Suprapubic skin (tissue), 4 donors: ENCODE results near the gene MFSD11. TPM values are rescaled to one million over a fixed set of nuclear protein-coding genes. Genes with fewer than 3 reads are reported as not detected.

Experiments
- DNase-seq, 2 donors: peaks; one replicate each; pipeline ENCODE4 v3.0.0-alpha.2; 2019; ENCODE audit warnings: low spot score in 2 of 2
- H3K27ac ChIP-seq: fragments of 200-600 bp; sonication (generic); one replicate; pipeline ENCODE4 v1.5.1; 2019
- H3K27me3 ChIP-seq: fragments of 200-600 bp; sonication (generic); one replicate; pipeline ENCODE4 v1.5.1; 2019
- H3K36me3 ChIP-seq: fragments of 200-600 bp; sonication (generic); one replicate; pipeline ENCODE4 v1.5.1; 2019
- H3K4me1 ChIP-seq: fragments of 200-600 bp; sonication (generic); one replicate; pipeline ENCODE4 v1.5.1; 2019
- H3K4me3 ChIP-seq: fragments of 200-600 bp; sonication (generic); one replicate; pipeline ENCODE4 v1.5.1; 2019; ENCODE audit warnings: mild to moderate bottlenecking
- H3K9me3 ChIP-seq: fragments of 200-600 bp; sonication (generic); one replicate; pipeline ENCODE4 v1.5.1; 2019
- EP300 ChIP-seq: sonication (generic); formaldehyde crosslinking; IDR thresholded peaks from one replicate; pipeline ENCODE4 v1.6.1; 2017; ENCODE audit warnings: antibody characterized with exemption
- POLR2A ChIP-seq, 2 donors: fragments of 450-650 bp; IDR thresholded peaks; one replicate each; pipeline ENCODE4 v1.6.1; 2017; ENCODE audit warnings: antibody characterized with exemption in 2 of 2, mild to moderate bottlenecking in 2 of 2, moderate library complexity in 2 of 2
- POLR2AphosphoS5 ChIP-seq, 3 donors: sonication (generic); formaldehyde crosslinking; IDR thresholded peaks; one replicate each; pipeline ENCODE4 v1.6.1; 2017; ENCODE audit warnings: antibody characterized with exemption in 3 of 3
- WGBS: methylation state at CpG from one replicate; pipeline ENCODE4 v1.1.5; 2018; 5-methylcytosine and 5-hydroxymethylcytosine counted together
- total RNA-seq, 4 donors: library from RNA; depleted of rRNA; stranded (reverse); fragments of >200 nt; gene quantifications; one replicate each; pipeline ENCODE4 v1.1.0, GENCODE V29; 2016
- TF ChIP-seq, protein P1 (sequence below), 2 donors: fragments of 200-600 bp in 1 of 2; fragments of 450-650 bp in 1 of 2; sonication (generic) in 1 of 2; IDR thresholded peaks; one replicate each; pipeline ENCODE4 v1.5.1; 2016 to 2019; ENCODE audit warnings: antibody characterized with exemption in 2 of 2, mild to moderate bottlenecking in 1 of 2, moderate library complexity in 1 of 2

The MFSD11 gene
- total RNA-seq, 4 donors from 2014 or later: 31.5 to 78.8 (median 37.2) TPM

GRCh38 chr17:76700270-76700616 lies 37.7 kb upstream of the MFSD11 start:
- Histone ChIP-seq H3K36me3 (no peaks in the 10 kb centered on the region), H3K4me1 (peaks cover 60% of the 10 kb centered on the region), H3K27ac (peak overlapping the region; percentile 75), H3K4me3 (peak overlapping the region; percentile 31), H3K27me3 (no peaks in the 10 kb centered on the region), H3K9me3 (no peaks in the 10 kb centered on the region)
- DNase-seq: no peak
- WGBS: 29% methylated on average over 8 of the region's 8 CpGs
- TF ChIP-seq EP300 (no peak), POLR2A (IDR thresholded peaks at IDR 0.05) (no peak), POLR2AphosphoS5 (IDR thresholded peaks at IDR 0.05) (no peak)
- TF ChIP-seq, protein P1, sequence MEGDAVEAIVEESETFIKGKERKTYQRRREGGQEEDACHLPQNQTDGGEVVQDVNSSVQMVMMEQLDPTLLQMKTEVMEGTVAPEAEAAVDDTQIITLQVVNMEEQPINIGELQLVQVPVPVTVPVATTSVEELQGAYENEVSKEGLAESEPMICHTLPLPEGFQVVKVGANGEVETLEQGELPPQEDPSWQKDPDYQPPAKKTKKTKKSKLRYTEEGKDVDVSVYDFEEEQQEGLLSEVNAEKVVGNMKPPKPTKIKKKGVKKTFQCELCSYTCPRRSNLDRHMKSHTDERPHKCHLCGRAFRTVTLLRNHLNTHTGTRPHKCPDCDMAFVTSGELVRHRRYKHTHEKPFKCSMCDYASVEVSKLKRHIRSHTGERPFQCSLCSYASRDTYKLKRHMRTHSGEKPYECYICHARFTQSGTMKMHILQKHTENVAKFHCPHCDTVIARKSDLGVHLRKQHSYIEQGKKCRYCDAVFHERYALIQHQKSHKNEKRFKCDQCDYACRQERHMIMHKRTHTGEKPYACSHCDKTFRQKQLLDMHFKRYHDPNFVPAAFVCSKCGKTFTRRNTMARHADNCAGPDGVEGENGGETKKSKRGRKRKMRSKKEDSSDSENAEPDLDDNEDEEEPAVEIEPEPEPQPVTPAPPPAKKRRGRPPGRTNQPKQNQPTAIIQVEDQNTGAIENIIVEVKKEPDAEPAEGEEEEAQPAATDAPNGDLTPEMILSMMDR (IDR thresholded peaks at IDR 0.05): no peak

DNA sequence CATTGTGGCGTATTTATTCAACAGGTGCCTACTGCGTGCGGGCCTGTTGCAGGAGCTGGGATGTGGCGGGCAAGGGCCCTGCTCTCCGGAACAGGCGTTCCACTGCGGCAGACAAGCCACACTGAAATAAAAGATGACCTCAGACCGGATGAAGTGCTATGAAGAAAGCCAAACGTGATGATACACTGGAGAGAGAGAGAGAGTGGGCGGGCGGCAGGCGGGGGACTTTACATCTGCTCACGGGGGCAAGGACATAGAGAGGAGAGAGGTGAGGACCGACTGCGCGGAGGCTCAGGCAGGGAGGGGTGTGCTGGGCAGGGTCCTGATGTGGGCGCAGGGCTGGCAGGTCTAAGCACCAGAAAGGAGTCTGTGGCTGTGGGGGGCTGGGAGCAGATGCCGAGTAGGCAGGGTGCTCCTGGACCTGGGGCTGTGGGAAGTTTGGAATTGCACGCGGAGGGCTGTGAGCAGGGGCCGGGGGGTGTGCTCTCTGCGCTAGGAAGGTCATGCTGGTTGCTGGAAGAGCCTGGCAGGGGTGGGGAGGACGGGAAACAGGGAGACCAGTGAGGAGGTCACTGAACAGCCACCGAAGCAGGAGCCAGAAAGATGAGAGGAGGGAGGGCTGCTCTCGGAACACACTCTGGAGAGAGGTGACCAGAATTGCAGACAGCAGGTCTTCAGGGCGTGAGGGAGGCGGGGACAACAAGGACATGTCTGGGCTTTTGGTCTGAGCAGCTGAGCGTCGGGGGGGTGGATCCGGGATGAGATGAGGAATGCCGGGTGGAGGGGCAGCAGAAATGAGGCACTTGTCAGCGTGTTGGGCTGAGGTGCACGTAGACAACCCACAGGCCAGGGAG lies 37.1 kb upstream of the MFSD11 start:
- Histone ChIP-seq H3K4me1 (peaks cover 54% of the 10 kb centered on the region), H3K27ac (peak overlapping the region; percentile 75), H3K27me3 (no peaks in the 10 kb centered on the region), H3K4me3 (peak overlapping the region; percentile 31), H3K9me3 (no peaks in the 10 kb centered on the region), H3K36me3 (no peaks in the 10 kb centered on the region)
- peak; percentile 87 to 90 for DNase-seq
- TF ChIP-seq, protein P1 (IDR thresholded peaks at IDR 0.05): no peak
- peak in 1 of 2 donors; percentile 8 for TF ChIP-seq POLR2A (IDR thresholded peaks at IDR 0.05)
- WGBS: 15% methylated on average over 33 of the region's 33 CpGs

DNA sequence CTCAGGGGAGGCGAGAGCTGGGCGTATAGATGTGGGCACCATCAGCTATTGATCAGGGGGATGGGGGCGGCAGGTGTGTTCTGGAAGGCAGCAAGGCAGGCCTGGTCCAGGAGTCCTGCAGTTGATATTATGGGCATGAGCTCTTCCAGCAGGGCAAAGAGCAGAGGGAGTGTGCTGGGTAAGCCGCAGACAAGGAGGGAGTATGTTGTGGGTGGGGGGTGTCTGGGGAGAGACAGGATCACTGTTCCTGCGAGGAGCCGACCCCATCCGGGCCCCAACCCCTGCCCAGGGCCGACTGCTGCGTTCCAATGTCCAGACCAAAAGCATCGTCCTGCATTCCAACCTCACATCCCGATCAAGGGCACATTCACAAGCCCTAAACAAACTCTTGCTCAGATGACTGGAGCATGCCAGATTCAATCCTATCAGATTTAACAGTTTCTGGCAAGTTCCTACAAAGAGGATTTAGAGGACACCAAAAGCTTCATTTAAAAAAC lies 36.4 kb upstream of the MFSD11 start:
- peak overlapping the region; percentile 75 for H3K27ac ChIP-seq
- no peaks in the 10 kb centered on the region for H3K27me3 ChIP-seq
- H3K4me1 ChIP-seq: peaks cover 50% of the 10 kb centered on the region
- no peaks in the 10 kb centered on the region for H3K36me3 ChIP-seq
- no peak overlapping the region for H3K4me3 ChIP-seq
- TF ChIP-seq POLR2AphosphoS5 (IDR thresholded peaks at IDR 0.05) (no peak), EP300 (no peak), POLR2A (IDR thresholded peaks at IDR 0.05) (no peak)
- TF ChIP-seq, protein P1 (IDR thresholded peaks at IDR 0.05): no peak
- WGBS: 64% methylated on average over 11 of the region's 11 CpGs
- DNase-seq: no peak
- no peaks in the 10 kb centered on the region for H3K9me3 ChIP-seq

DNA sequence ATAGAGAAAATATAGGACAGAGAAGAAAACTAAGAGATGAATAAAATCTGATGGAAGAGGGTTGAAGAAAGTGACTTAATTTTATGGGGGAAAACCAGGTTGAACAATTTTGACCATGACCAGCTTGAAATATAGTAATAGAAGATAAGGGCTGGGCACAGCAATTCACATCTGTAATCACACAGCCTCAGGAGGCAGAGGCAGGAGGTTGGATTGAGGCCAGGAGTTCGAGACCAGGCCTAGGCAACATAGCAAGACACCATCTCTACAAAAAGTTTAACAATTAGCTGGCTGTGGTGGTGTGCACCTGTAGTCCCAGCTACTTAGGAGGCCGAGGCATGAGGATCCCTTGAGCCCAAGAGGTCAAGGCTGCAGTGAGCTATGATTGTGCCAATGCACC lies 35.8 kb upstream of the MFSD11 start:
- H3K4me3 ChIP-seq: no peak overlapping the region
- no peaks in the 10 kb centered on the region for H3K27me3 ChIP-seq
- H3K4me1 ChIP-seq: peaks cover 45% of the 10 kb centered on the region
- no peak for TF ChIP-seq POLR2AphosphoS5 (IDR thresholded peaks at IDR 0.05)
- TF ChIP-seq POLR2A (IDR thresholded peaks at IDR 0.05): no peak
- no peak for TF ChIP-seq EP300
- TF ChIP-seq, protein P1 (IDR thresholded peaks at IDR 0.05): no peak
- WGBS: 49% methylated on average over 2 of the region's 2 CpGs
- H3K36me3 ChIP-seq: no peaks in the 10 kb centered on the region
- no peak overlapping the region for H3K27ac ChIP-seq
- no peak for DNase-seq
- no peaks in the 10 kb centered on the region for H3K9me3 ChIP-seq

GRCh38 chr17:76702941-76703637 lies 34.8 kb upstream of the MFSD11 start:
- H3K27me3 ChIP-seq: no peaks in the 10 kb centered on the region
- no peaks in the 10 kb centered on the region for H3K9me3 ChIP-seq
- WGBS: 89% methylated on average over 10 of the region's 10 CpGs
- peaks cover 42% of the 10 kb centered on the region for H3K4me1 ChIP-seq
- no peaks in the 10 kb centered on the region for H3K36me3 ChIP-seq
- TF ChIP-seq POLR2AphosphoS5 (IDR thresholded peaks at IDR 0.05): no peak
- no peak for TF ChIP-seq EP300
- TF ChIP-seq, protein P1 (IDR thresholded peaks at IDR 0.05): no peak
- no peak for TF ChIP-seq POLR2A (IDR thresholded peaks at IDR 0.05)
- no peak overlapping the region for H3K27ac ChIP-seq
- no peak overlapping the region for H3K4me3 ChIP-seq
- no peak for DNase-seq
